HepG2 (cell line): ENCODE results near the gene ETFDH. TPM values are rescaled to one million over a fixed set of nuclear protein-coding genes. Genes with fewer than 3 reads are reported as not detected.
A peak's percentile ranks its signal among the peaks of the same experiment; 100 is the strongest.

ENCODE experiments used
- AGO1 ChIP-seq: fragments of 200-400 bp; formaldehyde crosslinking; IDR thresholded peaks from 2 replicates; pipeline ENCODE4 v1.6.1; 2017; ENCODE audit warnings: mild to moderate bottlenecking, low read depth, low read length, moderate library complexity; ENCODE audit not compliant: poor library complexity, severe bottlenecking
- GPN1 ChIP-seq: sonication (generic); formaldehyde crosslinking; IDR thresholded peaks from 2 replicates; pipeline ENCODE4 v1.5.1; 2020; ENCODE audit warnings: missing genetic modification reagents, borderline replicate concordance
- KAT2B ChIP-seq: fragments of 150-350 bp; IDR thresholded peaks from 2 replicates; pipeline ENCODE4 v1.6.1; 2014; ENCODE audit warnings: low read depth, low read length, borderline replicate concordance
- MIER2 ChIP-seq: IDR thresholded peaks from 2 replicates; pipeline ENCODE4 v1.6.1; 2016; ENCODE audit warnings: missing biosample characterization, missing genetic modification reagents
- NFKBIZ ChIP-seq: IDR thresholded peaks from 2 replicates; pipeline ENCODE4 v1.6.1; 2018; ENCODE audit warnings: missing genetic modification reagents, missing compliant biosample characterization
- NFYB ChIP-seq: sonication (generic); formaldehyde crosslinking; IDR thresholded peaks from 2 replicates; pipeline ENCODE4 v1.4.0; 2020; ENCODE audit warnings: missing genetic modification reagents
- NFYC ChIP-seq: IDR thresholded peaks from 2 replicates; pipeline ENCODE4 v1.6.1; 2016; ENCODE audit warnings: missing genetic modification reagents, missing compliant biosample characterization
- NR2F6 ChIP-seq, 2 experiments: IDR thresholded peaks; 2 replicates each; pipeline ENCODE4 v1.6.1; 2016; ENCODE audit warnings: antibody characterized with exemption in 1 of 2, mild to moderate bottlenecking in 1 of 2
- TAF15 ChIP-seq: fragments of 200-400 bp; formaldehyde crosslinking; IDR thresholded peaks from one replicate; pipeline ENCODE4 v1.6.1; 2018; ENCODE audit warnings: mild to moderate bottlenecking, low read depth, low read length; ENCODE audit not compliant: poor library complexity, severe bottlenecking
- TBL1XR1 ChIP-seq: fragments of 150-350 bp; IDR thresholded peaks from 2 replicates; pipeline ENCODE4 v1.6.1; 2014; ENCODE audit warnings: borderline replicate concordance, low read length; ENCODE audit not compliant: partially characterized antibody
- U2AF1 ChIP-seq: fragments of 200-400 bp; formaldehyde crosslinking; optimal IDR thresholded peaks from 2 replicates; pipeline ENCODE3; 2017; ENCODE audit warnings: mild to moderate bottlenecking, low read depth, low read length
- ZMYM2 ChIP-seq: sonication (generic); formaldehyde crosslinking; IDR thresholded peaks from 2 replicates; pipeline ENCODE4 v1.8.0; 2022; ENCODE audit warnings: mild to moderate bottlenecking, missing genetic modification reagents
- ZNF441 ChIP-seq: sonication (generic); formaldehyde crosslinking; IDR thresholded peaks from 2 replicates; pipeline ENCODE4 v1.7.0; 2021; ENCODE audit warnings: missing genetic modification reagents, borderline replicate concordance
- ZNF557 ChIP-seq: sonication (generic); formaldehyde crosslinking; IDR thresholded peaks from 2 replicates; pipeline ENCODE4 v1.4.0; 2020; ENCODE audit warnings: missing genetic modification reagents
- ZNF703 ChIP-seq: sonication (generic); formaldehyde crosslinking; IDR thresholded peaks from 2 replicates; pipeline ENCODE4 v1.5.1; 2020; ENCODE audit warnings: missing genetic modification reagents, mild to moderate bottlenecking, moderate library complexity, borderline replicate concordance
- ZNF792 ChIP-seq: IDR thresholded peaks from 2 replicates; pipeline ENCODE4 v1.6.1; 2016
- polyA plus RNA-seq, 8 experiments: library from polyadenylated mRNA; depleted of rRNA in 3 of 8; stranded (reverse) in 7 of 8; unstranded in 1 of 8; fragments of >200 nt; fragmentation: Illumina TruSeq in 4 of 8; extraction: Trizol in 4 of 8; gene quantifications; 2 replicates each; pipeline versions ENCODE4 v1.2.1 to v1.2.3, GENCODE V29; 2011 to 2016; ENCODE audit warnings: low read depth in 4 of 8, missing spikeins in 1 of 8, mixed read lengths in 1 of 8; ENCODE audit not compliant: insufficient read depth in 1 of 8
- total RNA-seq, 5 experiments: library from RNA; depleted of rRNA; stranded (reverse); fragments of >200 nt; fragmentation: Illumina TruSeq; extraction: Trizol; gene quantifications; 2 replicates each; pipeline ENCODE4 v1.2.3, GENCODE V29; 2016; ENCODE audit warnings: low read depth in 1 of 5
- TF ChIP-seq, protein P1 (sequence below): sonication (generic); formaldehyde crosslinking; IDR thresholded peaks from 2 replicates; pipeline ENCODE4 v1.8.0; 2022; ENCODE audit warnings: missing genetic modification reagents, mild to moderate bottlenecking, moderate library complexity, borderline replicate concordance
- TF ChIP-seq, protein P2 (sequence below): IDR thresholded peaks from 2 replicates; pipeline ENCODE4 v1.6.1; 2016
- TF ChIP-seq, protein P3 (sequence below): sonication (generic); formaldehyde crosslinking; IDR thresholded peaks from 2 replicates; pipeline ENCODE4 v1.4.0; 2020; ENCODE audit warnings: missing genetic modification reagents, mild to moderate bottlenecking, borderline replicate concordance

ETFDH gene
- total and polyA plus RNA-seq, 2 of the 13 experiments (the other 11 are each of a cell fraction or from before 2014, with no cell fraction given): 14.7 to 17.8 TPM

DNA sequence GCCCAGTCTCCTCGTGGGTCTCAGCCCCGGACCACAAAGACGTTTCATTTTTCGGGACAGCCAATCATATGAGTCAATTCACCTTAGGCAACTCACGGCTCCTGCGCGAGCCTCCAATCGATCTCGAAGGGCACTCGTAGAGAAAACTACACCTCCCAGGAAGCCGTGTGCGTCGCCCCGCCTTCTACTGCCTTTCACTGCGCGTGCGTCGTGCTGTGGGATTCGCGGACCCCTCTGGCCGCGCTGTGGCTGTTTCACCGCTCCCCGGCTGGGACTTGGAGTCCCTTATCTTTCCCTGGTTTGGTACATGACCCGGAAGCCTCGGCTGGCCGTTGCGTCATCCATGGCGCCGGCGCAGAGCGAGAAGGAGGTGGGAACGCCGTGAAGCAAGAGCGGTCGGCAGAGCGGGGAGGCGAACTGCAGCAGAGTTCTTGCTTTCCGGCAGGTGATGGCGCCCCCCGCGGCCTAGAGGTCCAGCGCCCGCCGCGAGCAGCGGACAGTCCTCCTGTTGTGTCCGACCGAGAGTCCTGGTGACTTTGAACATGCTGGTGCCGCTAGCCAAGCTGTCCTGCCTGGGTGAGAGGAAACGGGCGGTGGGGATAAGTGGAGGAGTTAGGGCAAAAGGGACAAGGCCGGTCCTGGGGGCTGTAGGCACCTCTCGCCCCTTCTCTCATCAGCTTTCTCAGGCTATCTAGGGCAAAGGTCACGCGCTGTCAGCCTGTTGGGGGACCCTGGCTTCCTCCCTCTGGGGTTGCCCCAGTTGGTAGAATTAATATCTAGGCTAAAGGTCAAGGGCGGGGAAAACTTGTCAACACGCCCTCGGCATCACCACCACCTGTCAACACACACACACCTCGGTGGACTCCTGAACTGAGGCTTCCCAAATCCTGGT is at the start of gene ETFDH (continued):
- TF ChIP-seq, protein P1, sequence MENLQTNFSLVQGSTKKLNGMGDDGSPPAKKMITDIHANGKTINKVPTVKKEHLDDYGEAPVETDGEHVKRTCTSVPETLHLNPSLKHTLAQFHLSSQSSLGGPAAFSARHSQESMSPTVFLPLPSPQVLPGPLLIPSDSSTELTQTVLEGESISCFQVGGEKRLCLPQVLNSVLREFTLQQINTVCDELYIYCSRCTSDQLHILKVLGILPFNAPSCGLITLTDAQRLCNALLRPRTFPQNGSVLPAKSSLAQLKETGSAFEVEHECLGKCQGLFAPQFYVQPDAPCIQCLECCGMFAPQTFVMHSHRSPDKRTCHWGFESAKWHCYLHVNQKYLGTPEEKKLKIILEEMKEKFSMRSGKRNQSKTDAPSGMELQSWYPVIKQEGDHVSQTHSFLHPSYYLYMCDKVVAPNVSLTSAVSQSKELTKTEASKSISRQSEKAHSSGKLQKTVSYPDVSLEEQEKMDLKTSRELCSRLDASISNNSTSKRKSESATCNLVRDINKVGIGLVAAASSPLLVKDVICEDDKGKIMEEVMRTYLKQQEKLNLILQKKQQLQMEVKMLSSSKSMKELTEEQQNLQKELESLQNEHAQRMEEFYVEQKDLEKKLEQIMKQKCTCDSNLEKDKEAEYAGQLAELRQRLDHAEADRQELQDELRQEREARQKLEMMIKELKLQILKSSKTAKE (CRISPR knock-in tag): no peak; the same call in 1 of the 2 replicates
- TF ChIP-seq AGO1 (no peak), U2AF1 (no peak), ZNF557 (CRISPR knock-in tag) (no peak), TAF15 (peak; percentile 77), KAT2B (peak; percentile 42; the same call in 1 of the 2 replicates), MIER2 (0 out of 2 replicates have a peak, but pooled peaks have one; percentile 26), NFYB (peak; percentile 88), NFYC (CRISPR knock-in tag) (peak; percentile 90), ZNF703 (CRISPR knock-in tag) (0 out of 2 replicates have a peak, but pooled peaks have one; percentile 69), NR2F6 (IDR thresholded peaks at IDR 0.05) (peak; percentile 86), NR2F6 (CRISPR knock-in tag; IDR thresholded peaks at IDR 0.05) (peak; percentile 50), NFKBIZ (CRISPR knock-in tag) (0 out of 2 replicates have a peak, but pooled peaks have one; percentile 26), ZNF792 (CRISPR knock-in tag) (peak; percentile 91), ZNF441 (CRISPR knock-in tag) (0 out of 2 replicates have a peak, but pooled peaks have one; percentile 20), GPN1 (CRISPR knock-in tag) (no peak), ZMYM2 (no peak), TBL1XR1 (peak; percentile 59)
- TF ChIP-seq, protein P2, sequence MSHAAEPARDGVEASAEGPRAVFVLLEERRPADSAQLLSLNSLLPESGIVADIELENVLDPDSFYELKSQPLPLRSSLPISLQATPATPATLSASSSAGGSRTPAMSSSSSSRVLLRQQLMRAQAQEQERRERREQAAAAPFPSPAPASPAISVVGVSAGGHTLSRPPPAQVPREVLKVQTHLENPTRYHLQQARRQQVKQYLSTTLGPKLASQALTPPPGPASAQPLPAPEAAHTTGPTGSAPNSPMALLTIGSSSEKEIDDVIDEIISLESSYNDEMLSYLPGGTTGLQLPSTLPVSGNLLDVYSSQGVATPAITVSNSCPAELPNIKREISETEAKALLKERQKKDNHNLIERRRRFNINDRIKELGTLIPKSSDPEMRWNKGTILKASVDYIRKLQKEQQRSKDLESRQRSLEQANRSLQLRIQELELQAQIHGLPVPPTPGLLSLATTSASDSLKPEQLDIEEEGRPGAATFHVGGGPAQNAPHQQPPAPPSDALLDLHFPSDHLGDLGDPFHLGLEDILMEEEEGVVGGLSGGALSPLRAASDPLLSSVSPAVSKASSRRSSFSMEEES (CRISPR knock-in tag): peak; percentile 46; the same call in 1 of the 2 replicates
- TF ChIP-seq, protein P3, sequence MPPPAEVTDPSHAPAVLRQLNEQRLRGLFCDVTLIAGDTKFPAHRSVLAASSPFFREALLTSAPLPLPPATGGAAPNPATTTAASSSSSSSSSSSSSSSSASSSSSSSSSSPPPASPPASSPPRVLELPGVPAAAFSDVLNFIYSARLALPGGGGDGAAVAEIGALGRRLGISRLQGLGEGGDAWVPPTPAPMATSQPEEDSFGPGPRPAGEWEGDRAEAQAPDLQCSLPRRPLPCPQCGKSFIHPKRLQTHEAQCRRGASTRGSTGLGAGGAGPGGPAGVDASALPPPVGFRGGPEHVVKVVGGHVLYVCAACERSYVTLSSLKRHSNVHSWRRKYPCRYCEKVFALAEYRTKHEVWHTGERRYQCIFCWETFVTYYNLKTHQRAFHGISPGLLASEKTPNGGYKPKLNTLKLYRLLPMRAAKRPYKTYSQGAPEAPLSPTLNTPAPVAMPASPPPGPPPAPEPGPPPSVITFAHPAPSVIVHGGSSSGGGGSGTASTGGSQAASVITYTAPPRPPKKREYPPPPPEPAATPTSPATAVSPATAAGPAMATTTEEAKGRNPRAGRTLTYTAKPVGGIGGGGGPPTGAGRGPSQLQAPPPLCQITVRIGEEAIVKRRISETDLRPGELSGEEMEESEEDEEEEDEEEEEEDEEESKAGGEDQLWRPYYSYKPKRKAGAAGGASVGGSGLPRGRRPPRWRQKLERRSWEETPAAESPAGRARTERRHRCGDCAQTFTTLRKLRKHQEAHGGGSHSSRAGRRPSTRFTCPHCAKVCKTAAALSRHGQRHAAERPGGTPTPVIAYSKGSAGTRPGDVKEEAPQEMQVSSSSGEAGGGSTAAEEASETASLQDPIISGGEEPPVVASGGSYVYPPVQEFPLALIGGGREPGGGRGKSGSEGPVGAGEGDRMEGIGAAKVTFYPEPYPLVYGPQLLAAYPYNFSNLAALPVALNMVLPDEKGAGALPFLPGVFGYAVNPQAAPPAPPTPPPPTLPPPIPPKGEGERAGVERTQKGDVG (CRISPR knock-in tag): no peak
